Activated naive CD8-positive, alpha-beta T cell (primary cell): Measurements from ENCODE around the gene SORBS1.
A peak's percentile ranks its signal among the peaks of the same experiment; 100 is the strongest.

Source experiments
- H3K27ac Mint-ChIP-seq: one replicate; pipeline ENCODE4 v1.8.0; 2021; ENCODE audit warnings: mixed read lengths
- H3K27me3 Mint-ChIP-seq: one replicate; pipeline ENCODE4 v1.8.0; 2021; ENCODE audit warnings: mixed read lengths
- H3K36me3 Mint-ChIP-seq: one replicate; pipeline ENCODE4 v1.8.0; 2021; ENCODE audit warnings: mixed read lengths
- H3K4me1 Mint-ChIP-seq: one replicate; pipeline ENCODE4 v1.8.0; 2021; ENCODE audit warnings: low read depth, mixed read lengths
- H3K4me3 Mint-ChIP-seq: one replicate; pipeline ENCODE4 v1.8.0; 2021; ENCODE audit warnings: mild to moderate bottlenecking, mixed read lengths
- H3K9me3 Mint-ChIP-seq: one replicate; pipeline ENCODE4 v1.8.0; 2021; ENCODE audit warnings: low read depth, mixed read lengths

SORBS1 gene

GRCh38 chr10:95573527-95573926 is 12.4 kb upstream of the SORBS1 start:
- no peaks in the 10 kb centered on the region for H3K36me3 Mint-ChIP-seq
- no peak overlapping the region for H3K27ac Mint-ChIP-seq
- H3K27me3 Mint-ChIP-seq = peaks cover 9% of the 10 kb centered on the region
- no peaks in the 10 kb centered on the region for H3K9me3 Mint-ChIP-seq
- H3K4me3 Mint-ChIP-seq = no peak overlapping the region
- no peaks in the 10 kb centered on the region for H3K4me1 Mint-ChIP-seq

GRCh38 chr10:95572131-95572820 is 11.1 kb upstream of the SORBS1 start:
- H3K27me3 Mint-ChIP-seq = peaks cover 9% of the 10 kb centered on the region
- H3K9me3 Mint-ChIP-seq = no peaks in the 10 kb centered on the region
- no peaks in the 10 kb centered on the region for H3K4me1 Mint-ChIP-seq
- no peak overlapping the region for H3K4me3 Mint-ChIP-seq
- H3K27ac Mint-ChIP-seq = no peak overlapping the region
- no peaks in the 10 kb centered on the region for H3K36me3 Mint-ChIP-seq

- Mint-ChIP-seq H3K4me3 (no peak overlapping the region), H3K9me3 (no peaks in the 10 kb centered on the region), H3K27me3 (peaks cover 9% of the 10 kb centered on the region), H3K27ac (no peak overlapping the region), H3K4me1 (no peaks in the 10 kb centered on the region), H3K36me3 (no peaks in the 10 kb centered on the region)
Observed at GRCh38 chr10:95571390-95571789, 10.2 kb upstream of the SORBS1 start.

- Mint-ChIP-seq H3K4me1 (no peaks in the 10 kb centered on the region), H3K27ac (no peak overlapping the region), H3K9me3 (no peaks in the 10 kb centered on the region), H3K36me3 (no peaks in the 10 kb centered on the region), H3K27me3 (peaks cover 9% of the 10 kb centered on the region), H3K4me3 (no peak overlapping the region)
Observed at GRCh38 chr10:95569368-95569767, 8.2 kb upstream of the SORBS1 start.

GRCh38 chr10:95567903-95568630 is 6.9 kb upstream of the SORBS1 start:
- H3K27ac Mint-ChIP-seq = no peak overlapping the region

GRCh38 chr10:95566136-95566535 is 5.0 kb upstream of the SORBS1 start:
- no peaks in the 10 kb centered on the region for H3K27me3 Mint-ChIP-seq
- H3K9me3 Mint-ChIP-seq = no peaks in the 10 kb centered on the region
- H3K36me3 Mint-ChIP-seq = no peaks in the 10 kb centered on the region
- no peak overlapping the region for H3K27ac Mint-ChIP-seq
- peaks cover 4% of the 10 kb centered on the region for H3K4me1 Mint-ChIP-seq
- no peak overlapping the region for H3K4me3 Mint-ChIP-seq

More at GRCh38 chr10:95567903-95568630, 6.9 kb upstream of the SORBS1 start:
- no peaks in the 10 kb centered on the region for H3K36me3 Mint-ChIP-seq
- H3K4me1 Mint-ChIP-seq = no peaks in the 10 kb centered on the region
- no peak overlapping the region for H3K4me3 Mint-ChIP-seq
- no peaks in the 10 kb centered on the region for H3K27me3 Mint-ChIP-seq
- H3K9me3 Mint-ChIP-seq = no peaks in the 10 kb centered on the region

- no peaks in the 10 kb centered on the region for H3K36me3 Mint-ChIP-seq
- H3K4me1 Mint-ChIP-seq = peaks cover 7% of the 10 kb centered on the region
- no peaks in the 10 kb centered on the region for H3K27me3 Mint-ChIP-seq
Observed at GRCh38 chr10:95565336-95565735, 4.2 kb upstream of the SORBS1 start.

GRCh38 chr10:95564291-95564690 is 3.1 kb upstream of the SORBS1 start:
- H3K27me3 Mint-ChIP-seq = no peaks in the 10 kb centered on the region
- H3K27ac Mint-ChIP-seq = no peak overlapping the region
- no peaks in the 10 kb centered on the region for H3K9me3 Mint-ChIP-seq
- H3K4me3 Mint-ChIP-seq = no peak overlapping the region
- H3K4me1 Mint-ChIP-seq = peaks cover 12% of the 10 kb centered on the region
- no peaks in the 10 kb centered on the region for H3K36me3 Mint-ChIP-seq

More at GRCh38 chr10:95565336-95565735, 4.2 kb upstream of the SORBS1 start:
- H3K27ac Mint-ChIP-seq = no peak overlapping the region
- no peak overlapping the region for H3K4me3 Mint-ChIP-seq
- H3K9me3 Mint-ChIP-seq = no peaks in the 10 kb centered on the region

- Mint-ChIP-seq H3K9me3 (no peaks in the 10 kb centered on the region), H3K27me3 (peaks cover 1% of the 10 kb centered on the region), H3K36me3 (no peaks in the 10 kb centered on the region), H3K4me1 (peaks cover 12% of the 10 kb centered on the region), H3K27ac (no peak overlapping the region), H3K4me3 (peak overlapping the region; percentile 84)
Observed at GRCh38 chr10:95562341-95562965, 1.3 kb upstream of the SORBS1 start.

- Mint-ChIP-seq H3K4me3 (peak overlapping the region; percentile 84), H3K27me3 (peaks cover 1% of the 10 kb centered on the region), H3K36me3 (no peaks in the 10 kb centered on the region), H3K27ac (no peak overlapping the region), H3K9me3 (no peaks in the 10 kb centered on the region), H3K4me1 (peaks cover 12% of the 10 kb centered on the region)
Observed at GRCh38 chr10:95561864-95562177, 650 bp upstream of the SORBS1 start.

GRCh38 chr10:95560278-95561176 is 644 bp downstream of the SORBS1 start:
- Mint-ChIP-seq H3K36me3 (no peaks in the 10 kb centered on the region), H3K9me3 (no peaks in the 10 kb centered on the region), H3K27ac (no peak overlapping the region), H3K4me3 (peak overlapping the region; percentile 98), H3K27me3 (peaks cover 1% of the 10 kb centered on the region), H3K4me1 (peaks cover 12% of the 10 kb centered on the region)

- Mint-ChIP-seq H3K27ac (no peak overlapping the region), H3K9me3 (no peaks in the 10 kb centered on the region), H3K4me3 (peak overlapping the region; percentile 98), H3K4me1 (peaks cover 12% of the 10 kb centered on the region), H3K36me3 (no peaks in the 10 kb centered on the region), H3K27me3 (peaks cover 1% of the 10 kb centered on the region)
Observed at GRCh38 chr10:95559896-95560277, 1.3 kb downstream of the SORBS1 start.

- Mint-ChIP-seq H3K4me1 (peaks cover 12% of the 10 kb centered on the region), H3K27me3 (peaks cover 1% of the 10 kb centered on the region), H3K36me3 (no peaks in the 10 kb centered on the region), H3K9me3 (no peaks in the 10 kb centered on the region), H3K4me3 (peak overlapping the region; percentile 73), H3K27ac (no peak overlapping the region)
Observed at GRCh38 chr10:95559471-95559870, 1.7 kb downstream of the SORBS1 start.

- peaks cover 12% of the 10 kb centered on the region for H3K4me1 Mint-ChIP-seq
- H3K27me3 Mint-ChIP-seq = peaks cover 1% of the 10 kb centered on the region
- no peak overlapping the region for H3K27ac Mint-ChIP-seq
- no peaks in the 10 kb centered on the region for H3K36me3 Mint-ChIP-seq
- H3K9me3 Mint-ChIP-seq = no peaks in the 10 kb centered on the region
- H3K4me3 Mint-ChIP-seq = peak overlapping the region; percentile 28
Observed at GRCh38 chr10:95558593-95559320, 2.4 kb downstream of the SORBS1 start.
